ENCODE results near the gene JUP.

The JUP gene

DNA sequence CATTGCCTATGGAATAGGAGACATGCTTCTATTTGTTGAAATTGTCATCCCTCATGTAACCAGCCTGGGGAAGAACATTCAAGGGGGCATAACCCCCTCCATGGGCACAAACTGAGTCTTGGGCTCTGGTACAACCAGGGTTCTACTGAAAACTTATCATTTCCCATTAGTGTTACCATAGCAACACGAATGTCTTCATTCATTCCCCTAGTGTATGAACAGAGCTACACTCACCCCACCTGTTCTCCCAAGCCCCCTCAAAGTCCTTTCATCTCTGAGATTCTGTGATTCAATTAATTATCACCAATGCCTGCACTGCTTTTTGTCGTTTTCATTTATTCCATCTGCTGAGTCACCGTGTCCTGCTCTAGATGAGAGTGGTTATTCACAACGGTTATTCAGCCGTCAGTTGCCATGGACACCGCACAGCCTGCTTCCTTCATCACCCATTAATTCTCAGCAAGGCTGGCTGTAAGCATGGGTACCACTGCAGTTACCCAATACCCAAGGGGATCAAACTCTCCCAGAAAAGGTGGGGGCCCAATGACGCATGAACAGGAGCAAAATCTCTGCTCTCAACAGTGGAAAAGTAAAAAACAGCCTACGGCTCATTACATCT, 75.9 kb downstream of the JUP start:
- Mint-ChIP-seq H3K9me3 (ENCODE audit: low read depth) (no peaks in the 10 kb centered on the region), H3K36me3 (no peaks in the 10 kb centered on the region), H3K27ac (no peak overlapping the region), H3K4me3 (no peak overlapping the region), H3K4me1 (ENCODE audit: low read depth) (no peaks in the 10 kb centered on the region), H3K27me3 (peaks cover 3% of the 10 kb centered on the region)

DNA sequence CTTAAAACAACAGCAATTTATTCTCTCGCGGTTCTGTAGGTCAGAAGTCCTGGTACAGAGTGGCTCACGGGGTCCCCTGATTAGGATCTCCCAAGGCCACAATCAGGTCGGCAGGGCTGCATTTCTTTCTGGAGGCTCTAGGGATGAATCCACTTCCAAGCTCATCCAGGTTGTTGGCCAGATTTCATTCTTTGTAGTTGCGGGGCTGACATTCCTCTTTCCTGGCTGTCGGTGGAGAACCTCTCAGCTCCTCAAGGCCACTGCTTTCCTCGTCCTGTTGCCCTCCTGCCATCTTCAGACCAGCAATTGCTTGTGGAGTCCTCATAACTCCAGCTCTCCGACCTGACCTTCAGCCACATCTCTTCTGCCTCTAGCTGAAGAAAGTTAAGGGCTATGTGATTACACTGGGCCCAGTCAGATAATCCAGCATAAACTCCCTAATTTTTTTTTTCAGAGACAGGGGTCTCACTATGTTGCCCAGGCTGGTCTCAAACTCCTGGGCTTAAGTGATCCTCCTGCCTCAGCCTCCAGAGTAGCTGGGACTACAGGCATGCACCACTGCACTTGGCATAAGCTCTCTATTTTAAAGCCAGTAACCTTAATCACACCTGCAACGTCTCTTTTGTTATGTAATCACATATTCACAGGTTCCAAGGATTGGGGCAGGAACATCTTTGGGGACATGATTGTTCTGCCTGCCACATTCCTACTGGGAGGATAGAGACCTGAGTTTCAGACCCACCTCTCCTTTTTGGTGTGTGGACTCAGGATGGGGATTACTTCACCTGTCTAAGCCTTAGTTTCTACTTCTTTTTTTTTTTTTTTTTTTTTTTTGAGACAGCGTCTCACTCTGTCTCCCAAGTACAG, 78.5 kb downstream of the JUP start:
- no peaks in the 10 kb centered on the region for H3K9me3 Mint-ChIP-seq (ENCODE audit: low read depth)
- no peak overlapping the region for H3K4me3 Mint-ChIP-seq

DNA sequence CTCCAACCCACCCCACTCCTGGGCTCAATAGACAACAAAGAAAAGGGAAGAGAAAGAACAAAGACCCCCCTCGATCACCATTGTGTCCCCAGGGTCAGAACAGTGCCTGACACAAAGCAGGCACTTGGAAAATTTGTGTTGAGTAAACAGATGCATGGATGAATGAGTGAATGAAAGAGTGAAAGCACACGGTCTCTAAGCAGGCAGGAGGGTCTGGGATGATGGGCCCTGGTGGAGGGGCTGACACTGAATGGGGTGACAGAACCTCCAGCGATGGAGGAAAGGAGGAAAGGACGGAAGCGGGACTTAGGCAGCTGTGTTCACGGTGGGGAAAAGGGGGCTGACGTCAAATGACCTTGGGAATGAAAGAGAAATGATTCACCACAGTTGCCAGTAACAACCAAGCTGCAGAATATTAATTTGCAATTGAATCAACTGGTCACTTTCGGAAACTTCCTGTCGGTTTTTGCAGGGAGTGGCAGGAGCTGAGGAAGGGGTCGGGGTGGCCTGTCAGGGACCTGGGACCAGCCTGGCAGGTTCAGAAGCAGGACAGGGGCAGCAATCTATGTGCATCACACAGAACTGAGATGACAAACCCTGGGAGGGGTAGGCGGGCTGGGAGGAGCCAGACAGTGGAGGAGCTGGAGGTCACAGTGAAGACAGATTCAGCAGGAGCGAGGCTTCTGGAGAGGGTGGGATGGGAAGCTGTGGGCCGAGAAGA, 81.1 kb downstream of the JUP start:
- no peak overlapping the region for H3K27ac Mint-ChIP-seq

More for the DNA sequence above, 78.5 kb downstream of the JUP start:
- peaks cover 3% of the 10 kb centered on the region for H3K27me3 Mint-ChIP-seq
- no peak overlapping the region for H3K27ac Mint-ChIP-seq
- H3K4me1 Mint-ChIP-seq (ENCODE audit: low read depth) = no peaks in the 10 kb centered on the region
- H3K36me3 Mint-ChIP-seq = no peaks in the 10 kb centered on the region

More for the DNA sequence above, 81.1 kb downstream of the JUP start:
- H3K4me3 Mint-ChIP-seq = no peak overlapping the region
- H3K9me3 Mint-ChIP-seq (ENCODE audit: low read depth) = no peaks in the 10 kb centered on the region
- no peaks in the 10 kb centered on the region for H3K27me3 Mint-ChIP-seq
- H3K4me1 Mint-ChIP-seq (ENCODE audit: low read depth) = no peaks in the 10 kb centered on the region
- no peaks in the 10 kb centered on the region for H3K36me3 Mint-ChIP-seq
